GM18526 (cell line): ENCODE measurements around the gene KCNG1.

Experiments
- POLR2A ChIP-seq: IDR thresholded peaks from 3 replicates; pipeline ENCODE4 v1.6.1; 2011; ENCODE audit not compliant: insufficient read length; ENCODE audit errors: extremely low read depth

The KCNG1 gene

GRCh38 chr20:51008718-51009117 lies 14.2 kb downstream of the KCNG1 start:
- TF ChIP-seq POLR2A = no peak

DNA sequence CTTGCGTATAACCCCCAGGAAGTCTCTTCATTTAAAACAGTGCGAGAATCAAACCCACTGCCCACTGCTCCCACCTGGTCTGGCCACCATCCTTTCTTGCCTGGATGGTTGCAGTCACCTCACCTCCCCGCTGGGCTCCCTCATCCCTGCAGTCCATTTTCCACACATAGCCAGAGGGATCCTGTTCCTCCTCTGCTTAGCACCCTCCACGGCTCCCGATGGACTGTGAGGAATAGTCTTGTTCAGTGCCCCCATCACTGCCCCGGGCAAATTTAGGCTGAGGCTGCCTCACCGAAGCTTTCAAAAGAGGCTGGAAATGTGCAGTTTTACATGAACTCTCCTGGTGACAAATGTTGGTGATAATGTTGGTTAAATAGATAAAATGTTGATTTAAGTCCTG lies 17.7 kb downstream of the KCNG1 start:
- TF ChIP-seq POLR2A = no peak

DNA sequence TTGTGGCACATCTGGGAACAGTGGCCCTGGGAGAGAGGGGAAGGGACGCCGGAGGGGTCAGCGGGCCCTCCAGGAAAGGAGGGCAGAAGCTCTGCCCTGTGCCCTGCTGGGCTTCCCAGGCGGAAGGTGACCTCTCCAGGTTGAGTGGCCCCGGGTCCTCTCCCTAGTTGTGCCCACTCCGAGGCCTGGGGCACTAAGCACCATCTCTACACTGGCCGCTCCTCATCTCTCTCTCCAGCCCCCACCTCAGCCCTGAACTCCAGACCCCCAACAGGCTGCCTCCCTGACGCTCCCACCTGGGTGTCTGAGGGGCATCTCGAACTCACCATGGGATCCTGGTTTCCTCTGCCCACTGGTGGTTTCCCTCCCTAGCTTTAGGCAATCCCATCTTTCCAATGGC lies 18.1 kb downstream of the KCNG1 start:
- no peak for TF ChIP-seq POLR2A

GRCh38 chr20:51004305-51004727 lies 18.6 kb downstream of the KCNG1 start:
- TF ChIP-seq POLR2A = no peak

- TF ChIP-seq POLR2A = no peak
Observed at GRCh38 chr20:51003753-51004152, 19.2 kb downstream of the KCNG1 start.

DNA sequence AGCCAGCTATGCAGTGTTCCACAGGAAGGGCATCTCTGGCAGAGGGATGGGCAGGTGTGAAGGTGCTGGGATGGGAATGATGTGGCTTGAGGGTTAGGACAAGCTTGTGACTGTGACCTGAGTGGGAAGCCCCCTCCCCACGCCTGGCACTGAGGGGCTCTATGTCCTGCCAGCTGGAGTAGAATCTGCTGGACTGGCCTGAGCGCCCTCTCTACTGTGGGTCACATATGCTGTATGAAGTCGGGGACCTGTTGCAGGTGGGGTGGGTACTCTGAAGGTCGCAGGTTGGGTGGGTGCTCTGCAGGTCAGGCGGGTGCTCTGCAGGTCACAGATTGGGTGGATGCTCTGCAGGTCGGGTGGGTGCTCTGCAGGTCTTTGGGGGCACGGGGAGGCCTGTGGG lies 20.3 kb downstream of the KCNG1 start:
- no peak for TF ChIP-seq POLR2A

DNA sequence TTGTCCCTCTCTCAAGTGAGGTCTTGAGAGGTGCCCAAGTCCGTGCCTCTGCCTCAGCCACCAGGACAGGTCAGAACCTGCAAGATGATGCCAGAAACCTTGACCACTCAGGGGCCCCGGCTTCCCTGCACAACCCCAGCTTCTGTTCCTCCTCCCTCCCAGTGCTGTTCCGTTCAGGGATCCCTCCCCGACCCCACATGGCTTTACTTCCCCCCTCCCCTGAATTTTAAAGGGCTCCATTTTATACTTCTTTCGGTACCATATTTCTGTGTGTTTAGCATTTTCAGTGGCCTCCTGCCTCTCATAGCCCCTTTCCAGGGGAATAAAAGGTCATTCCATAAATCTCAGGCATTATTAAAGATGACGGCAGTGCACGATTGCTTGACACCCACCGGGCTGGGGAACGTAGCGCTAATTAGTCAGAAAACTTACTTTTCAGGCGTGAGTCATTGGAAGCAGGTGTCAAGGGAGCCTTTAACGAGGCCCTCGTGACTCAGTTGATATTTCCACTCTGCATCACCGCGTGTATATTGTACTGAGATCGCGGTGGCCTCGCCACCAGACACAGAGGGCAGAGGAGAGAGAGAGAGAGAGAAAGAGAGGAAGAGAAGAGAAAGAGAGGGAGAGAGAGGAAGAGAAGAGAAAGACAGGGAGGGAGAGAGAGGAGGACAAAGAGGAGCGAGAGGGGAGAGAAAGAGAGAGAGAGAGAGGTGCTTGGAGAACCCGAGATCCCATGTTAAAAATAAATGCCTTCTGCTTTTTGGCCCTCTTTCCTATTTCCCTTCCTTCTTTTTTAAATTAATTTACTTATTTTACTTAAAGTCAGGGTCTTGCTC lies 21.3 kb downstream of the KCNG1 start:
- TF ChIP-seq POLR2A = no peak

DNA sequence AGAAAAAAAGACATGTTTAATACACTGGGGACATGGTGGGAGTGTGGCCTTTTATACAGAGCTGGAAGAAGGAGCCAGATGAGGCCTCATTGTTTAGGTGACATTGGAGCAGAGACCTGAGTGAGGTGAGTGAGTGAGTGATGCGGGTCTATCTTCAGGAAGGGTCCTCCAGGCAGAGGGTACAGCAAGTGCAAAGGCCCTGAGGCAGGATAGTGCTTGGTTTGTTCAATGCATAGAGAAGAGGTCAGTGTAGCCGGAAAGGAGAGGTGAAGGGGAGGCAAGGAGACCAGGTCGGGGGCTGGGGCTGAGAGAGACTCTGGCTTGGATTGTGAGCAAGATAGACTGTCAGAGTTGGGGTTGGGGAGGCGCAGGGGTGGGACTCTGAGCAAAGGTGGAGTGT lies 23.6 kb downstream of the KCNG1 start:
- TF ChIP-seq POLR2A = no peak

DNA sequence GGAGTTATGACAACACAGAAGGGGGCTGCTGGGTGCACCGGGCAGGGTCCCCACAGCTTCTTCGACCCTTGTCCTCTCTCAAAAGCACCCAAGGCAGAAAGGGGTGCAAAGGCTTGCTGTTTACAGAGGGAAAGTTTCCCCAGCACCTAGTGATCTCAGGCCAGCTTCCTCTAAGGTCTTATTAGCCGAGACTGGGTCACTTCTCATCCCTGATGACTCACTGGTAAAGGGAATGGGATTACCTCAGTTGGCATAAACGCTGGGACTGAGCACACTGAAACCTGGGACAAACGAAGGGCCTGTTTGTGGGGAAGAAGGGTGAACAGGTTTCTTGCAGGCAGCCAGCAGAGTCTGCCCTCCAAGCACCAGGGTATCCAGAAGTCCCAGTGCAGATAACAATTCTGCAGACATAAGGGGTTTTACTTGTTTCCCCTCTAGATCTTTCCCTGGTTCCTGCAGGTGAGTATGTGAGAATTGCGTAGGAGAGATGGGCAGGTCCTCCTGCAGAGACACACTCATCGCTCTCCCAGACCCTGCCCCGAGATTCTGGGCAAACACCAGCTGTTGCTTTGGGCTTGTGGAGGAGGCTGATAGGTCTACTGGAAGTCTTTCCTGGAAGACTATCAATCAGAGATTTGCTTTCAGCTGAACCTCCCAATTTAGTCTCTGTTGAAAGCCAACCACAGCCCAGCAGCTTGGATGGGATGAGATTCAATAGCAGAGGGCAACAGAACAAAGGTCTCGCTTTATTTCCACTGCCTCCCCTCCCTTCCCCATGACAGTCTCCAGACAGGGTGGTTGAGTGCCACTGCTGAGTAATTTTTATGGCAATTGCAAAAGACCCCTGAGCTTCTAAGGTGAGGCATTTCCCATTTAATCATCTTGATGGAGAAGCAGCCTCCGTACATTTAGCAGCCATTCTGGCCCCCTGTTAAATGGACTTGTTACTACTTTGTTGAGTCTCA lies 25.7 kb downstream of the KCNG1 start:
- TF ChIP-seq POLR2A = no peak

DNA sequence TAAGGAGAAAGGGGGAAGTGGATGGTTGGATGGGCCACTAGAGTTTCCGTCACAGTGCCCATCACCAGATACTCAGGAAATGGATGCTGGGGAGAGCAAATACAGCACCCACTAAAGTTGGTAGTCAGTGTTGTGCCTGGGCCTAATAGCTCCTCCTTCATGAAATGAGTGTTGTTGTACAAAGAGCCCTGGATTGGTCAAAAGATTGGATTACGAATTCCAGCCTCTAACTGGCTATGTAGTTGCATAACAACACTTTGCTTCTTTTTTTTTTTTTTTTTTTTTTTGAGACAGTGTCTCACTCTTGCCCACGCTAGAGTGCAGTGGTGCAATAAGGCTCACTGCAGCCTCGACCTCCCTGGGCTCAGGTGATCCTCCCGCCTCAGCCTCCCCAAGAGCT lies 27.4 kb downstream of the KCNG1 start:
- TF ChIP-seq POLR2A = no peak

- no peak for TF ChIP-seq POLR2A
Observed at GRCh38 chr20:50993876-50994275, 29.0 kb downstream of the KCNG1 start.

DNA sequence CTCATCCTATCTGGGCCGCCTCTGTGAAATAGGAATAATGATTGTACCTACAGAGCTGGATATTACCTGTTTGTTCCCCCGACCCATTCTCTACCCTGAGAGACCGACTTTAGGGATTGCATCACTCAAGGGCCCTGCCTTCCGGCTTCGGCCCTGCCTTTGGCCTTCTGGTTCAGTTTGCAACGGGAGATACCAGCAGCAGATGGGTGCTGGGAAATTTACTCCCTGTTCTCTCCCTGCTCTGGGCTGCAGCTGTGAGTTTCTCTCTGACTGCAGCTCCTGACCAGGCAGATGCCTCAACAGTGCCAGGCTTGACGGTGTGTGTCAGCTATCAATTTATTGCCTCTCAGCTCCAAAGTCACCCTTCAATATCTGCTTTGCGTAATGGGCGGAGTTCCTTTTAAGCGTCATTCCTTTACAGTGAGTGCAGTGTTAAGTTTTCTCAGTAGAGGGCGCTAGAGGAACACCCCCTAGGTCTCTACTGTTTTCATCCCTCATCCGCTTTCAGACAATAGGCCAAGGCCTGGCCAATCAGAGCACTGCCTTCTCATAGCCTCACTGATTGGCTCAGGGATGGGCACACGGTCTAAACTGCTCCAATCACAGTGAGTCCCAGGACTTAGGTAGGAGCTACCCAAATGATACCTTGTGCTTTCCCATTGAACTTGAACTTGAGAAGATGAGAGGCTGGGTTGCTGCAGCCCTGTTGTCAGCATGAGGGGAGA lies 30.0 kb downstream of the KCNG1 start:
- TF ChIP-seq POLR2A = no peak

GRCh38 chr20:50992336-50992732 lies 30.6 kb downstream of the KCNG1 start:
- TF ChIP-seq POLR2A = no peak

DNA sequence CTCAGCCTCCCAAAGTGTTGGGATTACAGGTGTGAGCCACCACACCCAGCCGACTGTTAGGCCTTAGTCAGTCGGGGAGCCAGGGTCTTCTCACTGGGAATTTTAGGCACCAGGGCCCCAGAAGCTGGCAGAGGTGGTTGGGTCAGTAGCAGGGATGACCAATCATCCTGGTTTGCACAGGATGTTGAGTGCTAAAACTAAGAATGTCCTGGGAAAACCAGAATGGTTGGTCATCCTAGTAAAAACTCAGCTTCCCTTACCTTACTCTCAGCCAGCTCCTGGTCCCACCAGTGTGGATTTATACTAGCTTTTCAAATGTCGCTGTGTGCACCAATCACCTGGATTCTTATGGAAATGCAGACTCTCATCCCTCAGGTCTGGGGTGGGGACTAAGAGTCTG lies 31.8 kb downstream of the KCNG1 start:
- TF ChIP-seq POLR2A = no peak

- no peak for TF ChIP-seq POLR2A
Observed at GRCh38 chr20:50987493-50988210, 35.3 kb downstream of the KCNG1 start.
